ENCODE data around the gene FCGR3A.

FCGR3A gene

DNA sequence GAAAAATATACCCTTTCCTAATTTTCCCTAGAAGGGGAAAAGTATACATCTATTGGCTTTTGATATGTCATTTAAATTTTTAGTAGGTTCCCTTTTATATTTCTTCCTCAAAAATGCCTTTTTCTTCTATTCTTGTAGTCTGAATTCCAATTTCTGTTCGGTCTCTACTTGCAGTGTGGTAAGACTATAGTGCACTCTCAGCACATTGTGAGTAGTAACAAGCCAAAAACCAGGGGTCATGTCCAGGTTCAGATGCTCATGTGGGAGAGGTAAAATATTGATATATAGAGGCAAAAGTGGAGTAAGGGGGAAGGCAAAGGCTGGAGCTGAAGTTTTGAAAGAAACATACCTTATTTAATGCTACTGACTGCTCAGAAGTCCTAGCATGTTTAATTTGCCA, 48.4 kb downstream of the FCGR3A start:
- no peak for DNase-seq (ENCODE audit: low spot score)

DNA sequence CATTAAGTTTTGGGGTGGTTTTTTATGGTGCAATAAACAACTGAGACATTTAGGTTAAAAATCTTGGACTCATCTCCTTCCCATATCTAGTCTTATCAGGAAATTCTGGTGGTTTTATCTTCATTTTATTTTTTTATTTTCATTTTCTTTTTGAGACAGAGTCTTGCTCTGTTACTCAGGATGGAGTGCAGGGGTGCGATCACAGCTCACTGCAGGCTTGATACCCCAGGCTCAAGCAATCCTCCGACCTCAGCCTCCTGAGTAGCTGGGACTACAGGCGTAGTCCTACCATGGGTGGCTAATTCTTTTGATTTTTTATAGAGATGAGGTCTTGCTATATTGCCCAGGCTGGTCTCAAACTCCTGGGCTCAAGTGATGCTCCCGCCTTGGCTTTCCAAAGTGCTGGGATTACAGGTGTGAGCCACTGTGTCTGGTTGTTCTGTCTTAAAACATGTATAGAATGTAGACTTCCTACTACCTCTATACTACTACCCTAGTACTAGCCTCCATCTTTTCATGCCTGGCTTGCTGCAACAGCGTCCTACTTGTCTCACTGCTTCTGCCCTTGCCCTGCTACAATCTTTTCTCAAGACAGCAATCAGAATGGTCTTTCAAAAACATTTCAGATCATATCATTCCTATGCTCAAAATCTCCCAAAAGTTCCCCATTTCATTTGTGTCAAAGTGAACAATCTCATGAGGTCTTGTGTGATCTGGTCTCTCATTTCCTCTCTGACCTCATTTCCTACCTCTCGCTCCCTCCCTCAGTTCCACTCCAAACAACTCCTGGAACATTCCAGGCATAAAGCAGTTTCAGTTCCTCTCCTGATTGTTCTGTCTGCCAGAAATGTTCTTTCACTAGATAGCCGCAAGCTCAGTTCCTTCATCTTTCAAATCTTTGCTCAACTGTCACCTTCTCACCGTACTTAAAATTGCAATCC, 50.2 kb downstream of the FCGR3A start:
- DNase-seq (ENCODE audit: low spot score), result no peak

DNA sequence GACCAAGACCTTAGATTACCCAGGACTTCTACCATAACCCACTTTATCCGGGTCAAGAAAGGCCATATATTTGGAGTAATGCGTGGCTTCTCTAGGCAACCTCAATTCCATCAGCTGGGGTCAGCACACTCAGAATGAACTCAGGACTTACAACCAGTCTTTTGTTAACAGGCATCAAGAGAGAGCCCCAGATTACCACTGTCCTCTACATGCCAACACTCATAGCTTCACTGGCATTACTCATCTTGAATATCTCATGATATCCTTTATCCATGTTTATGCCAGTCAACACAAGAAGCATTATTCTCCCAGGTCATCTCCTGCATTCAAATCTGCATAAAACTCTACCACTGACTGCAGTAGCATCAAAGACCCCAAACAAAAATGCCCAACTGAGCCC, 51.0 kb downstream of the FCGR3A start:
- no peak for DNase-seq (ENCODE audit: low spot score)

DNA sequence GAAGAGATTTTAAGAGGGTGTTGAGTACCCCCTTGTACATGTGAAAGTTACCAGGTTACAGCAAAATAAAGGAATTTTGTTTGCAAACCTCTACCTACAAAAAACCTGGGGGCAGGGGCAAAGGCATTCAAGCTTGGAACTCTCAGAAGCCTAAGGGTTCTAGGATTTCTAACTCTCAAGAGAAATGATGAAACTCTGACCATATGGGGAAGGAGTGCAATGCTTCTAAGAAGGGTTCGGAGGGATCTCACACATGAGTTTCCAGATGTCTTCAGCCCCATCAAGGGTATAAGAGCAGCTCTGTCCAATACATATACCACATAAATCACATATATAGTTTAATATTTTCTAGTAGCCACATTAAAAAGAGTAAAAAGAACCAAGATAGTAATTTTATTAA, 51.7 kb downstream of the FCGR3A start:
- no peak for DNase-seq (ENCODE audit: low spot score)

DNA sequence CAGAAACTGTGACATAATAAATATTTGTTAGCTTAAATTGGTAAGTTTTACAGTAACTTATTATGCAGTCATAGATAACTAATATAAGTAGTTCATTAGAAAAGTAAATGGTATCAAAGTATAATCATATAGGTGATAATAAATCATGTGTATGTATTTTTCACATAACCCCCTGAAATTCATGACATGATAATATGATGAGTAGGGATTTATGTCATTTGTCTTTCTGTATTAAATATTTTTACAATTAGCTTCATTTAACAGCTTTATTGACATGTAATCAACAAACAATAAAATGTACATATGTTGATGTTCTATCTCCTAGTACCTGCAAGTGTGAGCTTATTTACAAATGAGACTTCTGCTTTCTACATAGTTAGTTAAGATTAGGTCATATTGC, 54.1 kb downstream of the FCGR3A start:
- no peak for DNase-seq (ENCODE audit: low spot score)

DNA sequence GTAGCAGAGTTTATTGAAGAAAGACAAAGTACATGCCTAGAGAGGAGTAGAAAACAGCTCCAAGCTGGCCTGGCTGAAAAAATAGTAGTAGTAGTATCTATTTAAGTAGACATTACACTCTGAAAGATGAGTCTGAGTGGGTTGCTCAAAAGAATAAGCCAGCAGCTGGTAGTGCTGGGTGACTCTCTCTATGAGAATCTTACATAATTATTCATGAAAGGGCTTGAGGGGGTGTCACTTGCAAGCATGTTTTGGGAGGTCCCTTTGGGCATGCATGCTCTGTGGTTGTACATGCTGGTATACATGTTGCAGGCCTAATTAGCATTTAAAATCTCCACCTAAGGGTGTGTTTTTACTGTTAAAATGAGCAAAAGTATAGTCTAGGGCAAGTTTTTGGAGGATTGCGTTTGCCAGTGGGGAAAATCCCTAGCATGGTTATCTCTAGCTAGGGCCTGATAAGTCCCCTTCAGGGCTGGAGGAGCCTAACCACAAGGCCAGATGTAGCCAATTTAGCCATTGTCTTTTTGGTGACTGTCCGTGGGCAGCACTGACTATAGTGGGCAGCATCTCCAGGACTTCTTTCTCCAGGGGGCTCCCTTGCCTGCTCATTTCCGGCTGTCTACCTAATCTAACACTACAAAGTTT, 55.4 kb downstream of the FCGR3A start:
- no peak for DNase-seq (ENCODE audit: low spot score)

DNA sequence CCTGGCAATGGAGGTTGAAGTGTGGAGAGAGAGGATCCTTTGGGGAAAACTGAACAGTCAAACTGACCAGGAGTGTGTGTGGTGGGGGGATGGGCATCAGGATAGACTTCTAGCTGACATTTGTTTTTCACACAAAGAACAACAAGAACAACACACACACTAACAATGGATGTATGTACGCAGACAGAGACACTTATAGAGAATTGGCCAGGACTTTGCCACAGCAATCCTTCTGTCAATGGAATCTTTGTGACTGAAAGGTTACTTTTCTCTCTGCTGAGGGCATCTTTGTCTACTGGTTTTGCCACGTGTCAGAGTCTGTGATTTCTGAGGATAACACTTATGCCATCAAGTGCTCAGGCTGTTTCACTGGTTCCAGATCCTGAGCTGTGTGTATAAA, 56.8 kb downstream of the FCGR3A start:
- no peak for DNase-seq (ENCODE audit: low spot score)

All from kidney tubule cell (primary cell).